AG04450 (cell line): ENCODE measurements around the gene DYNLRB1. TPM values are rescaled to one million over a fixed set of nuclear protein-coding genes. Genes with fewer than 3 reads are reported as not detected.
"Not testable (repeated sequence)": the region's sequence is repeated elsewhere in the genome, so short reads cannot be mapped to it uniquely, and the experiment has no call there.

Source experiments
- CTCF ChIA-PET: fragments of 300-600, 350-600 bp; formaldehyde crosslinking; extraction: SDS; loops from one replicate; lab custom pipeline; 2022; ENCODE audit warnings: antibody characterized with exemption, inconsistent platforms; lab: Charles Lee
- POLR2A ChIA-PET: fragments of 350-600 bp; formaldehyde crosslinking; extraction: SDS; loops from one replicate; lab custom pipeline; 2021; ENCODE audit warnings: antibody characterized with exemption, inconsistent platforms; lab: Yijun Ruan, JAX
- DNase-seq: peaks from one replicate; pipeline ENCODE4 v3.0.0-alpha.2; 2011; ENCODE audit warnings: low read depth, low spot score
- H3K27ac ChIP-seq: one replicate; pipeline ENCODE4 v1.5.1; 2012; ENCODE audit warnings: low read depth, low read length, control low read depth
- H3K27me3 ChIP-seq: one replicate; pipeline ENCODE4 v1.6.0; 2012; ENCODE audit warnings: low read length; ENCODE audit not compliant: control insufficient read depth, insufficient read depth
- H3K4me3 ChIP-seq: 2 replicates; pipeline ENCODE4 v1.5.1; 2011; ENCODE audit warnings: mild to moderate bottlenecking, low read depth, low read length, control low read depth
- H3K9me3 ChIP-seq: 2 replicates; pipeline ENCODE4 v1.5.1; 2012; ENCODE audit warnings: low read length; ENCODE audit not compliant: control insufficient read depth, insufficient read depth
- CTCF ChIP-seq: IDR thresholded peaks from 2 replicates; pipeline ENCODE4 v1.5.1; 2011; ENCODE audit warnings: low read depth, low read length, control low read depth, inconsistent platforms
- polyA plus RNA-seq: library from polyadenylated mRNA; depleted of rRNA; stranded (reverse); fragments of >200 nt; gene quantifications from 2 replicates; pipeline ENCODE4 v1.2.3, GENCODE V29; 2011

Gene DYNLRB1
- polyA plus RNA-seq, 1 experiment, result 256 TPM

- H3K27ac ChIP-seq, result no peak overlapping the region
- POLR2A ChIA-PET, result interaction anchor here (1.1 kb wide), 1 partner anchor 113 kb away, joined by 3 read pairs; the partner anchor contains the start of gene ITCH
- TF ChIP-seq CTCF, result peak; percentile 53
Observed at GRCh38 chr20:34475979-34476736, 40.1 kb upstream of the DYNLRB1 start.

GRCh38 chr20:34479627-34480026 lies 36.6 kb upstream of the DYNLRB1 start:
- CTCF ChIA-PET, result no interaction called here
- Histone ChIP-seq H3K4me3 (no peak overlapping the region), H3K27me3 (no peaks in the 10 kb centered on the region), H3K27ac (no peak overlapping the region), H3K9me3 (peaks cover 7% of the 10 kb centered on the region)
- POLR2A ChIA-PET, result no interaction called here
- TF ChIP-seq CTCF, result no peak
- no peak for DNase-seq

More at GRCh38 chr20:34475979-34476736, 40.1 kb upstream of the DYNLRB1 start:
- DNase-seq, result no peak
- CTCF ChIA-PET, result interaction anchor here (1.2 to 4.0 kb wide), 5 partner anchors 10 to 285 kb away, joined by 3 to 34 read pairs (median 4); no protein-coding TSS in a partner anchor
- no peaks in the 10 kb centered on the region; the same call in 1 of the 2 replicates for H3K9me3 ChIP-seq
- H3K4me3 ChIP-seq, result no peak overlapping the region
- no peaks in the 10 kb centered on the region for H3K27me3 ChIP-seq

- H3K9me3 ChIP-seq, H3K27me3 ChIP-seq, H3K4me3 ChIP-seq, DNase-seq, H3K27ac ChIP-seq: not testable (repeated sequence)
- ChIA-PET POLR2A (interaction anchor here (0.6 kb wide), 1 partner anchor 18 kb away, joined by 4 read pairs; no protein-coding TSS in a partner anchor), CTCF (interaction anchor here (1.9 kb wide), 1 partner anchor 169 kb away, joined by 6 read pairs; no protein-coding TSS in a partner anchor)
Observed at GRCh38 chr20:34482154-34482553, 34.1 kb upstream of the DYNLRB1 start.

GRCh38 chr20:34483585-34484220 lies 32.5 kb upstream of the DYNLRB1 start:
- H3K27me3 ChIP-seq, POLR2A ChIA-PET, H3K27ac ChIP-seq, H3K4me3 ChIP-seq, DNase-seq, H3K9me3 ChIP-seq: not testable (repeated sequence)
- CTCF ChIA-PET, result interaction anchor here (1.6 kb wide), 2 partner anchors 11 to 171 kb away, joined by 3 to 5 read pairs; no protein-coding TSS in a partner anchor

GRCh38 chr20:34485068-34485634 lies 31.1 kb upstream of the DYNLRB1 start:
- ChIA-PET CTCF (interaction anchor here (1.5 to 1.6 kb wide), 4 partner anchors 9 to 173 kb away, joined by 3 to 7 read pairs (median 4); no protein-coding TSS in a partner anchor), POLR2A (no interaction called here)
- TF ChIP-seq CTCF, result no peak
- Histone ChIP-seq H3K9me3 (peaks cover 7% of the 10 kb centered on the region; the same call in 1 of the 2 replicates), H3K27ac (no peak overlapping the region), H3K27me3 (no peaks in the 10 kb centered on the region), H3K4me3 (no peak overlapping the region)
- DNase-seq, result no peak
